Neural cell (in vitro differentiated cells): ENCODE measurements around the gene PRDM1.

Experiments
- CTCF ChIP-seq: fragments of 450-650 bp; IDR thresholded peaks from 2 replicates; pipeline ENCODE4 v1.5.1; 2014; ENCODE audit warnings: antibody characterized with exemption, mild to moderate bottlenecking, moderate library complexity; ENCODE audit not compliant: poor library complexity, severe bottlenecking
- EP300 ChIP-seq: fragments of 450-650 bp; conservative IDR thresholded peaks from 2 replicates; pipeline ENCODE4 v1.6.1; 2014; ENCODE audit warnings: antibody characterized with exemption, mild to moderate bottlenecking, moderate library complexity; ENCODE audit not compliant: poor library complexity, severe bottlenecking
- EZH2 ChIP-seq: fragments of 200-600, 300-800 bp; shearing (Covaris generic), sonication (generic); IDR thresholded peaks from 2 replicates; pipeline ENCODE4 v1.6.1; 2014; ENCODE audit warnings: antibody characterized with exemption, low read length, borderline replicate concordance, mild to moderate bottlenecking; ENCODE audit not compliant: insufficient read depth, poor library complexity, severe bottlenecking
- MXI1 ChIP-seq: fragments of 450-650 bp; conservative IDR thresholded peaks from 2 replicates; pipeline ENCODE4 v1.6.1; 2014; ENCODE audit warnings: antibody characterized with exemption, mild to moderate bottlenecking; ENCODE audit not compliant: poor library complexity, severe bottlenecking
- POLR2AphosphoS5 ChIP-seq: IDR thresholded peaks from 2 replicates; pipeline ENCODE4 v1.6.1; 2012
- SMC3 ChIP-seq: fragments of 450-650 bp; conservative IDR thresholded peaks from 2 replicates; pipeline ENCODE4 v1.6.1; 2014; ENCODE audit warnings: antibody characterized with exemption, mild to moderate bottlenecking, moderate library complexity; ENCODE audit not compliant: poor library complexity

GRCh38 chr6:106124437-106125430 lies 38.6 kb downstream of the PRDM1 start:
- no peak for TF ChIP-seq EZH2
- TF ChIP-seq CTCF, result no peak
- no peak for TF ChIP-seq EP300
- TF ChIP-seq POLR2AphosphoS5, result no peak
- TF ChIP-seq SMC3, result no peak
- TF ChIP-seq MXI1, result no peak
